ENCODE results near the gene ZNF101.
"Not testable (repeated sequence)": the region's sequence is repeated elsewhere in the genome, so short reads cannot be mapped to it uniquely, and the experiment has no call there.

The ZNF101 gene

GRCh38 chr19:19661141-19661674 is 7.4 kb upstream of the ZNF101 start:
- DNase-seq: no peak
- no peak for TF ChIP-seq CTCF (IDR thresholded peaks at IDR 0.05; ENCODE audit: low read depth, low read length, missing control alignments)
- Histone ChIP-seq H3K27ac (no peak overlapping the region), H3K4me3 (ENCODE audit: low read depth, low read length) (no peak overlapping the region), H3K36me3 (replicated peaks) (peaks cover 35% of the 10 kb centered on the region), H3K27me3 (replicated peaks) (no peaks in the 10 kb centered on the region)
- in situ Hi-C loops (cut with HindIII; ENCODE audit: low pct_ligation_motif_present, low sequenced_read_pairs): no loop called here

- Histone ChIP-seq H3K27ac (no peak overlapping the region), H3K36me3 (replicated peaks) (peaks cover 29% of the 10 kb centered on the region), H3K27me3 (replicated peaks) (no peaks in the 10 kb centered on the region), H3K4me3 (ENCODE audit: low read depth, low read length) (peak overlapping the region; percentile 97)
- in situ Hi-C loops (cut with HindIII; ENCODE audit: low pct_ligation_motif_present, low sequenced_read_pairs): no loop called here
- no peak for DNase-seq
- no peak for TF ChIP-seq CTCF (IDR thresholded peaks at IDR 0.05; ENCODE audit: low read depth, low read length, missing control alignments)
Observed at GRCh38 chr19:19661675-19662251, 6.9 kb upstream of the ZNF101 start.

- in situ Hi-C loops (cut with HindIII; ENCODE audit: low pct_ligation_motif_present, low sequenced_read_pairs): no loop called here
- TF ChIP-seq CTCF (IDR thresholded peaks at IDR 0.05; ENCODE audit: low read depth, low read length, missing control alignments): no peak
Observed at GRCh38 chr19:19662344-19662743, 6.3 kb upstream of the ZNF101 start.

GRCh38 chr19:19662871-19663255 is 5.8 kb upstream of the ZNF101 start:
- H3K27ac ChIP-seq: peak overlapping the region; percentile 91
- TF ChIP-seq CTCF (IDR thresholded peaks at IDR 0.05; ENCODE audit: low read depth, low read length, missing control alignments): no peak

More at GRCh38 chr19:19662344-19662743, 6.3 kb upstream of the ZNF101 start:
- no peak overlapping the region for H3K27ac ChIP-seq
- H3K4me3 ChIP-seq (ENCODE audit: low read depth, low read length): peak overlapping the region; percentile 97
- no peak for DNase-seq
- no peaks in the 10 kb centered on the region for H3K27me3 ChIP-seq (replicated peaks)
- peaks cover 23% of the 10 kb centered on the region for H3K36me3 ChIP-seq (replicated peaks)

GRCh38 chr19:19663256-19664120 is 5.2 kb upstream of the ZNF101 start, which contains the start of gene ATP13A1:
Gene ATP13A1, minus strand, starts transcription at chr19:19663676. Its CDS starts 10 bp downstream, at chr19:19663666.
- peak; percentile 13 for TF ChIP-seq CTCF (IDR thresholded peaks at IDR 0.05; ENCODE audit: low read depth, low read length, missing control alignments)
- peaks cover 14% of the 10 kb centered on the region for H3K36me3 ChIP-seq (replicated peaks)
- H3K27ac ChIP-seq: peak within 1 kb of the TSS; percentile 91
- H3K4me3 ChIP-seq (ENCODE audit: low read depth, low read length): peak within 1 kb of the TSS; percentile 97
- DNase-seq: peak; percentile 92
- H3K27me3 ChIP-seq (replicated peaks): no peaks in the 10 kb centered on the region
- in situ Hi-C loops (cut with HindIII; ENCODE audit: low pct_ligation_motif_present, low sequenced_read_pairs): no loop called here

More at GRCh38 chr19:19662871-19663255, 5.8 kb upstream of the ZNF101 start:
- Histone ChIP-seq H3K4me3 (ENCODE audit: low read depth, low read length) (peak overlapping the region; percentile 97), H3K27me3 (replicated peaks) (no peaks in the 10 kb centered on the region), H3K36me3 (replicated peaks) (peaks cover 18% of the 10 kb centered on the region)
- DNase-seq: no peak
- in situ Hi-C loops (cut with HindIII; ENCODE audit: low pct_ligation_motif_present, low sequenced_read_pairs): no loop called here

GRCh38 chr19:19665420-19665948 is 3.2 kb upstream of the ZNF101 start:
- H3K4me3 ChIP-seq (ENCODE audit: low read depth, low read length); in situ Hi-C loops (cut with HindIII; ENCODE audit: low pct_ligation_motif_present, low sequenced_read_pairs); H3K27ac ChIP-seq; DNase-seq; H3K27me3 ChIP-seq (replicated peaks); H3K36me3 ChIP-seq (replicated peaks): not testable (repeated sequence)
